Measurements from ENCODE around the gene INS. TPM values are rescaled to one million over a fixed set of nuclear protein-coding genes. Genes with fewer than 3 reads are reported as not detected.

INS gene
- total and polyA plus RNA-seq, 10 of the 15 experiments (the other 5 are each of a cell fraction or from before 2014, with no cell fraction given) = not detected

- in situ Hi-C loops (cut with MboI) = no loop called here
- Histone ChIP-seq H3K4me1 (ENCODE audit: control insufficient read depth, insufficient read depth, low read length) (no peaks in the 10 kb centered on the region), H3K27ac (ENCODE audit: control insufficient read depth, insufficient read depth) (no peak overlapping the region), H3K9ac (ENCODE audit: control insufficient read depth, insufficient read depth, low read length) (no peak overlapping the region), H3K36me3 (ENCODE audit: control insufficient read depth in 2 of 2, insufficient read depth in 2 of 2, low read length in 1 of 2) (no peaks in the 10 kb centered on the region), H4K20me1 (ENCODE audit: control insufficient read depth, insufficient read depth) (no peaks in the 10 kb centered on the region), H3K9me3 (replicated peaks; ENCODE audit: control insufficient read depth, insufficient read depth, low read length) (no peaks in the 10 kb centered on the region), H3K27me3 (replicated peaks in 1 of 2; ENCODE audit: control insufficient read depth in 2 of 2, insufficient read depth in 2 of 2, low read length in 1 of 2) (peaks cover 3 to 9% of the 10 kb centered on the region in 2 experiments; a peak in 3 of 4 replicates), H3K79me2 (ENCODE audit: control insufficient read depth, insufficient read depth, low read length) (no peaks in the 10 kb centered on the region), H3K4me3 (no peak overlapping the region), H2AFZ (ENCODE audit: control insufficient read depth, low read depth, low read length) (no peak overlapping the region), H3K4me2 (ENCODE audit: control insufficient read depth, insufficient read depth) (no peak overlapping the region)
- RAD21 ChIA-PET (ENCODE audit: unreplicated experiment) = no interaction called here
- 7% methylated on average over 32 of the region's 50 CpGs for WGBS (ENCODE audit: insufficient coverage, insufficient replicate concordance, low lambda C conversion rate, missing lambda C conversion rate)
- DNase-seq (ENCODE audit: low read depth, low spot score) (no peak), FAIRE-seq (no peak), ATAC-seq (no peak)
- CTCF ChIA-PET = no interaction called here
- intact Hi-C loops (cut with micrococcal nuclease; ENCODE audit: unreplicated experiment) = no loop called here
- TF ChIP-seq ZBTB4 (CRISPR knock-in tag; IDR thresholded peaks at IDR 0.05) (no peak), ZSCAN29 (IDR thresholded peaks at IDR 0.05) (no peak), ATF2 (IDR thresholded peaks at IDR 0.05; ENCODE audit: low read length) (no peak), TBL1XR1 (IDR thresholded peaks at IDR 0.05; ENCODE audit: low read depth, low read length) (no peak), CEBPB (IDR thresholded peaks at IDR 0.05; ENCODE audit: borderline replicate concordance in 1 of 2, low read depth in 2 of 2, low read length in 2 of 2) (no peak), RBBP5 (conservative IDR thresholded peaks at IDR 0.05) (no peak), TCF3 (IDR thresholded peaks at IDR 0.05; ENCODE audit: borderline replicate concordance, insufficient read depth, low read depth, low read length) (no peak), HCFC1 (IDR thresholded peaks at IDR 0.05; ENCODE audit: low read length) (no peak), STAT1 (conservative IDR thresholded peaks at IDR 0.05) (no peak), DPF2 (IDR thresholded peaks at IDR 0.05) (no peak), EED (IDR thresholded peaks at IDR 0.05; ENCODE audit: low read depth) (no peak)
- TF ChIP-seq, protein P1, sequence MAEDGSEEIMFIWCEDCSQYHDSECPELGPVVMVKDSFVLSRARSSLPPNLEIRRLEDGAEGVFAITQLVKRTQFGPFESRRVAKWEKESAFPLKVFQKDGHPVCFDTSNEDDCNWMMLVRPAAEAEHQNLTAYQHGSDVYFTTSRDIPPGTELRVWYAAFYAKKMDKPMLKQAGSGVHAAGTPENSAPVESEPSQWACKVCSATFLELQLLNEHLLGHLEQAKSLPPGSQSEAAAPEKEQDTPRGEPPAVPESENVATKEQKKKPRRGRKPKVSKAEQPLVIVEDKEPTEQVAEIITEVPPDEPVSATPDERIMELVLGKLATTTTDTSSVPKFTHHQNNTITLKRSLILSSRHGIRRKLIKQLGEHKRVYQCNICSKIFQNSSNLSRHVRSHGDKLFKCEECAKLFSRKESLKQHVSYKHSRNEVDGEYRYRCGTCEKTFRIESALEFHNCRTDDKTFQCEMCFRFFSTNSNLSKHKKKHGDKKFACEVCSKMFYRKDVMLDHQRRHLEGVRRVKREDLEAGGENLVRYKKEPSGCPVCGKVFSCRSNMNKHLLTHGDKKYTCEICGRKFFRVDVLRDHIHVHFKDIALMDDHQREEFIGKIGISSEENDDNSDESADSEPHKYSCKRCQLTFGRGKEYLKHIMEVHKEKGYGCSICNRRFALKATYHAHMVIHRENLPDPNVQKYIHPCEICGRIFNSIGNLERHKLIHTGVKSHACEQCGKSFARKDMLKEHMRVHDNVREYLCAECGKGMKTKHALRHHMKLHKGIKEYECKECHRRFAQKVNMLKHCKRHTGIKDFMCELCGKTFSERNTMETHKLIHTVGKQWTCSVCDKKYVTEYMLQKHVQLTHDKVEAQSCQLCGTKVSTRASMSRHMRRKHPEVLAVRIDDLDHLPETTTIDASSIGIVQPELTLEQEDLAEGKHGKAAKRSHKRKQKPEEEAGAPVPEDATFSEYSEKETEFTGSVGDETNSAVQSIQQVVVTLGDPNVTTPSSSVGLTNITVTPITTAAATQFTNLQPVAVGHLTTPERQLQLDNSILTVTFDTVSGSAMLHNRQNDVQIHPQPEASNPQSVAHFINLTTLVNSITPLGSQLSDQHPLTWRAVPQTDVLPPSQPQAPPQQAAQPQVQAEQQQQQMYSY (CRISPR knock-in tag; IDR thresholded peaks at IDR 0.05) = no peak
- TF ChIP-seq, protein P2, sequence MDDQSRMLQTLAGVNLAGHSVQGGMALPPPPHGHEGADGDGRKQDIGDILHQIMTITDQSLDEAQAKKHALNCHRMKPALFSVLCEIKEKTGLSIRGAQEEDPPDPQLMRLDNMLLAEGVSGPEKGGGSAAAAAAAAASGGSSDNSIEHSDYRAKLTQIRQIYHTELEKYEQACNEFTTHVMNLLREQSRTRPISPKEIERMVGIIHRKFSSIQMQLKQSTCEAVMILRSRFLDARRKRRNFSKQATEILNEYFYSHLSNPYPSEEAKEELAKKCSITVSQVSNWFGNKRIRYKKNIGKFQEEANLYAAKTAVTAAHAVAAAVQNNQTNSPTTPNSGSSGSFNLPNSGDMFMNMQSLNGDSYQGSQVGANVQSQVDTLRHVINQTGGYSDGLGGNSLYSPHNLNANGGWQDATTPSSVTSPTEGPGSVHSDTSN (IDR thresholded peaks at IDR 0.05; ENCODE audit: insufficient replicate concordance, low read depth, low read length) = no peak
- SMC1A ChIA-PET (ENCODE audit: uncharacterized antibody, unreplicated experiment) = no interaction called here
- POLR2A ChIA-PET = no interaction called here
- no TSS peak for BruUV-seq (replicated peaks)
These were observed 23.6 kb downstream of the INS start for GRCh38 chr11:2137202-2138067.
